Body of pancreas (tissue), 4 donors: ENCODE data around the gene DPP9. TPM values are rescaled to one million over a fixed set of nuclear protein-coding genes. Genes with fewer than 3 reads are reported as not detected.

ENCODE experiments used
- ATAC-seq: fragments of 150-250 bp; one replicate; pipeline ENCODE4 v1.9.1; 2016
- DNase-seq, 4 donors: peaks; one replicate each; pipeline ENCODE4 v3.0.0-alpha.2; 2019
- H3K27ac ChIP-seq, 4 donors: fragments of 200-600 bp; sonication (generic); 1 replicate in 3 of 4; 2 replicates in 1 of 4; pipeline versions ENCODE4 v1.5.1 to v1.6.1; 2016 to 2019; ENCODE audit warnings: mild to moderate bottlenecking in 1 of 4, mixed read lengths in 1 of 4, moderate library complexity in 1 of 4
- H3K27me3 ChIP-seq, 2 donors: fragments of 200-600 bp; sonication (generic); one replicate each; pipeline ENCODE4 v1.6.0; 2016; ENCODE audit warnings: mild to moderate bottlenecking in 1 of 2
- H3K36me3 ChIP-seq, 2 donors: fragments of 200-600 bp; sonication (generic); replicated peaks in 1 of 2; 2 replicates each; pipeline ENCODE4 v1.5.1; 2016; ENCODE audit warnings: low read depth in 2 of 2; ENCODE audit not compliant: insufficient read depth in 1 of 2
- H3K4me1 ChIP-seq: fragments of 200-600 bp; sonication (generic); one replicate; pipeline ENCODE4 v1.6.0; 2016
- H3K4me3 ChIP-seq, 2 donors: fragments of 200-600 bp; sonication (generic); 1 replicate in 1 of 2; 2 replicates in 1 of 2; pipeline ENCODE4 v1.5.1; 2016 to 2019
- H3K9me3 ChIP-seq, 3 donors: fragments of 200-600 bp; sonication (generic); 1 replicate in 2 of 3; 2 replicates in 1 of 3; pipeline ENCODE4 v1.5.1; 2016
- CTCF ChIP-seq, 7 experiments: fragments of 450-650 bp in 4 of 7; fragments of 200-600 bp in 3 of 7; sonication (generic) in 3 of 7; IDR thresholded peaks; one replicate each; pipeline ENCODE4 v1.5.1; 2016 to 2019; ENCODE audit warnings: antibody characterized with exemption in 7 of 7
- POLR2A ChIP-seq, 3 donors: fragments of 450-650 bp; IDR thresholded peaks; one replicate each; pipeline ENCODE4 v1.6.1; 2016; ENCODE audit warnings: antibody characterized with exemption in 3 of 3, mild to moderate bottlenecking in 2 of 3
- WGBS, 2 donors: methylation state at CpG; one replicate each; pipeline ENCODE4 v1.1.5; 2017; 5-methylcytosine and 5-hydroxymethylcytosine counted together
- intact Hi-C: fragments of 100-400 bp; cut with DNase I; formaldehyde crosslinking; loops from one replicate; pipeline ENCODE4 v1.15.1; 2023
- total RNA-seq, 2 donors: library from RNA; depleted of rRNA; stranded (reverse); fragments of >200 nt; gene quantifications; one replicate each; pipeline ENCODE4 v1.1.0, GENCODE V29; 2016

Gene DPP9
- total RNA-seq, 2 donors from 2014 or later: 44.6 to 130 TPM

GRCh38 chr19:4711211-4711610, 12.4 kb downstream of the DPP9 start:
- Histone ChIP-seq H3K4me3 (no peak overlapping the region), H3K4me1 (peaks cover 72% of the 10 kb centered on the region), H3K36me3 (peaks cover 12 to 13% of the 10 kb centered on the region in 2 donors), H3K9me3 (no peaks in the 10 kb centered on the region), H3K27ac (peak overlapping the region; percentile 78 to 85 (median 81)), H3K27me3 (no peaks in the 10 kb centered on the region)
- no peak for ATAC-seq
- TF ChIP-seq POLR2A (IDR thresholded peaks at IDR 0.05): no peak
- no peak for TF ChIP-seq CTCF (IDR thresholded peaks at IDR 0.05)
- no peak for DNase-seq
- 60 to 91% methylated on average over 1 to 8 of the region's 8 CpGs for WGBS, 2 donors
- intact Hi-C loops: no loop called here

- H3K27ac ChIP-seq: peak overlapping the region; percentile 78 to 85 (median 81)
- H3K36me3 ChIP-seq: peaks cover 12 to 13% of the 10 kb centered on the region in 2 donors
- no peak for TF ChIP-seq CTCF (IDR thresholded peaks at IDR 0.05)
- no peak for TF ChIP-seq POLR2A (IDR thresholded peaks at IDR 0.05)
These were observed 13.4 kb downstream of the DPP9 start for GRCh38 chr19:4710281-4710600.

GRCh38 chr19:4709440-4710280, 14.0 kb downstream of the DPP9 start:
- Histone ChIP-seq H3K4me1 (peaks cover 67% of the 10 kb centered on the region), H3K36me3 (peaks cover 12 to 13% of the 10 kb centered on the region in 2 donors), H3K4me3 (no peak overlapping the region), H3K27ac (peak overlapping the region; percentile 78 to 85 (median 81)), H3K9me3 (no peaks in the 10 kb centered on the region), H3K27me3 (no peaks in the 10 kb centered on the region)
- WGBS, 2 donors: 56 to 73% methylated on average over 15 to 20 of the region's 20 CpGs
- intact Hi-C loops: no loop called here
- TF ChIP-seq POLR2A (IDR thresholded peaks at IDR 0.05): peak in 2 of 3 donors; percentile 15 to 16
- TF ChIP-seq CTCF (IDR thresholded peaks at IDR 0.05): no peak
- ATAC-seq (peak; percentile 84), DNase-seq (peak; percentile 72 to 86 (median 82))

More at GRCh38 chr19:4710281-4710600, 13.4 kb downstream of the DPP9 start:
- intact Hi-C loops: no loop called here
- no peaks in the 10 kb centered on the region for H3K27me3 ChIP-seq
- no peak overlapping the region for H3K4me3 ChIP-seq
- H3K4me1 ChIP-seq: peaks cover 70% of the 10 kb centered on the region
- DNase-seq (no peak), ATAC-seq (no peak)
- 70 to 91% methylated on average over 9 to 16 of the region's 16 CpGs for WGBS, 2 donors
- H3K9me3 ChIP-seq: no peaks in the 10 kb centered on the region

- Histone ChIP-seq H3K4me1 (peaks cover 60% of the 10 kb centered on the region), H3K4me3 (no peak overlapping the region), H3K36me3 (peaks cover 4 to 7% of the 10 kb centered on the region in 2 donors), H3K9me3 (no peaks in the 10 kb centered on the region), H3K27ac (peak overlapping the region; percentile 54 to 85 (median 78)), H3K27me3 (no peaks in the 10 kb centered on the region)
- intact Hi-C loops: no loop called here
- WGBS, 2 donors: 50 to 60% methylated on average over 10 of the region's 10 CpGs
- no peak for TF ChIP-seq CTCF (IDR thresholded peaks at IDR 0.05)
- no peak for TF ChIP-seq POLR2A (IDR thresholded peaks at IDR 0.05)
- peak; percentile 49 for ATAC-seq
- peak; percentile 62 to 77 (median 76) for DNase-seq
These were observed 15.5 kb downstream of the DPP9 start for GRCh38 chr19:4707956-4708650.
